Gastroesophageal sphincter (tissue), 3 donors: Measurements from ENCODE around the gene PRR15L.

ENCODE experiments used
- CTCF ChIP-seq, 4 experiments: fragments of 200-600 bp in 2 of 4; fragments of 450-650 bp in 2 of 4; sonication (generic) in 1 of 4; IDR thresholded peaks; one replicate each; pipeline ENCODE4 v1.5.1; 2017 to 2019; ENCODE audit warnings: antibody characterized with exemption in 4 of 4, mild to moderate bottlenecking in 2 of 4, moderate library complexity in 2 of 4
- POLR2AphosphoS5 ChIP-seq: sonication (generic); formaldehyde crosslinking; IDR thresholded peaks from one replicate; pipeline ENCODE4 v1.6.1; 2017; ENCODE audit warnings: antibody characterized with exemption

- TF ChIP-seq CTCF (IDR thresholded peaks at IDR 0.05) (no peak), POLR2AphosphoS5 (no peak)
These were observed 7.2 kb downstream of the PRR15L start for GRCh38 chr17:47950448-47950847.
